T1000 (cell line): ENCODE data around the gene CHN2.

ENCODE experiments used
- DNase-seq: peaks from one replicate; lab custom pipeline; 2025; ENCODE audit warnings: mixed read lengths; lab: John Stamatoyannopoulos, UW

CHN2 gene

DNA sequence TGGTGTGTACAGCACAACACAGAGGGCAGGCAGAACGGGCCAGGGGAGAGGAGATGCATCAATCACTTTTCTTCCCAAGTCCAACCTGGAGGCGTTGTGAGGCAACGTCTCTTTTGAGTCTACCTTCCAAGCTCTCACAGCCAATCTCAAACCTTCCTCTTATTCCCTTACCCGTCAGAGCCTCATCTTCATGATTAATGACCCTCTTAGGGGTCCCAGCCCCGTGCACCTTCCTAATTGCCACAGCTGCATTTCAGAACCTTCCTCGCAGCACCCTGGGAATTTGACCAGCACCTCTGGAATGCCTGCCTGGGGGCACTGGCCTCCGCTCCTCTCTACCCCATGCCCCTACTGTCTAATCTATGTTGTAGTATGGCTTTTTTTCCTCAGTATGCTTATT is 199.7 kb downstream of the CHN2 start:
- no peak for DNase-seq

- DNase-seq: no peak
Observed at GRCh38 chr7:29396563-29396962, 202.0 kb downstream of the CHN2 start.

DNA sequence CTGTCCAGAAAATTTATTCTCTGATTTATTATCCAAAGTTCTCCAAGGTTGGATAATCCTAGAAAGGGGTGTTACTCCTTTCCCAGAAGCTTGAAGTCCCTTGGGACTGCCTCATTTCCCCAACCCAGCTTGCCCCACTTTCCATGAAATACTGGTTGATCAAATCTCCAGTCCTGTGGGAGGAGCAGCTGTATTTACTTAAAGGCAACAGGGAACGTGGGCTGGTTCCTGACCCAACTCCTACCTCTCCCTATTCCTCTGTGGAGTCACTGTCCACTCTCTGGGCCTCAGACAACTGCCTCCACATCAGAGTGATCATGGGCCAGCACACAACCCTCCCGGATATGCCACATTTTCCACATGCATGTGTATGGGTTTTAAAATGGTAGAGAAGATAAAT is 202.8 kb downstream of the CHN2 start:
- no peak for DNase-seq

GRCh38 chr7:29398011-29398410 is 203.4 kb downstream of the CHN2 start:
- no peak for DNase-seq

DNA sequence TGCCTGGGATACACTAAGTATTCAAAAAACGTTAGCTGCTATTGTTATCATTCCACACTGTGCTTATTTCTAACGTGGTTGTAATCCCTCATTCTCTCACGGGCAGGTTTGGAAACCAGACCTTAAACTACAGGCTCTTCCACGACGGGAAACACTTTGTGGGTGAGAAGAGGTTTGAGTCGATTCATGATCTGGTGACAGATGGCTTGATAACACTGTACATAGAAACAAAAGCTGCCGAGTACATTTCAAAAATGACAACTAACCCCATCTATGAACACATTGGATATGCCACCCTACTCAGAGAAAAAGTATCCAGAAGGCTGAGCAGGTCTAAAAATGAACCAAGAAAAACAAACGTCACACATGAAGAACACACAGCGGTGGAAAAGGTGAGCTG is 205.9 kb downstream of the CHN2 start:
- DNase-seq: no peak

GRCh38 chr7:29401769-29402168 is 207.2 kb downstream of the CHN2 start:
- no peak for DNase-seq

GRCh38 chr7:29405891-29406290 is 211.3 kb downstream of the CHN2 start:
- no peak for DNase-seq

DNA sequence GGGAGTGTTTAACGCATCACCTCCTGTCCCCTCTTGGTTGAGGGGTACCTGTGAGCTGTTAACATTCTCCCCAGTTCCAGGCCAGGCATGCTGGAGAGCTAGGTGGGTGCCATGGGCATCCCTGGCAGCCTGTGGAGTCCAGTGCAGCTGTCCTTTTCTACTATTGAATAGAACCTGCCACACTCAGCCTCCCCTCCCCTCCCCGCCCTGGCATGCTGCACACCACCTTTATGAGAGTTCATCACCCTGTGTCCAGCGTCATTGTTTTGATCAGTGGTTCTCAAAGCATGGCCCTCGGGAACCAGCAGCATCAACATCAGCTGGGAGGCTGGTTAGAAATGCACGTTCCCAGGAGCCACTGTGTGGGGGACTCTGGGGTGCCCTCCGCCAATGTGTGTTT is 211.8 kb downstream of the CHN2 start:
- DNase-seq: no peak

GRCh38 chr7:29408841-29409243 is 214.3 kb downstream of the CHN2 start:
- DNase-seq: peak; percentile 31

- no peak for DNase-seq
Observed at GRCh38 chr7:29410996-29411395, 216.4 kb downstream of the CHN2 start.

DNA sequence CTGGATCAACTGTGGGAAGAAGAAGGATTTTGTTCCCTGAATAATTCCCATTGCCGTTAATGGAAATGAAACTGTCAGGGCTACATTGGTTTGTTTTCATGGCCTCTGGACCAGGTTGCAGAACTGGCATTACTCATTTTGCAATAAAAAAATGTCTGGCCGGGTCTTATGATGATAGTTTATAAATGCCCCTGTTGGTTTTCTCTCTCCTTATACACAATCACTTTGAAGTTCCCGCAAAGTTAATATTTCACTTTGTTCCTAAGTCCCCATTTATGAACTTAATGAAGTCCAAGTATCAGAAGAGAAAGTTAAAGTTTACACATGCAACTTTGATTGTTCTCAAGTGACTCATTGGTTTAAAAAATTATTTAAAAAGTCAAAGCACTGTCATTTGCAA is 218.3 kb downstream of the CHN2 start:
- DNase-seq: no peak

DNA sequence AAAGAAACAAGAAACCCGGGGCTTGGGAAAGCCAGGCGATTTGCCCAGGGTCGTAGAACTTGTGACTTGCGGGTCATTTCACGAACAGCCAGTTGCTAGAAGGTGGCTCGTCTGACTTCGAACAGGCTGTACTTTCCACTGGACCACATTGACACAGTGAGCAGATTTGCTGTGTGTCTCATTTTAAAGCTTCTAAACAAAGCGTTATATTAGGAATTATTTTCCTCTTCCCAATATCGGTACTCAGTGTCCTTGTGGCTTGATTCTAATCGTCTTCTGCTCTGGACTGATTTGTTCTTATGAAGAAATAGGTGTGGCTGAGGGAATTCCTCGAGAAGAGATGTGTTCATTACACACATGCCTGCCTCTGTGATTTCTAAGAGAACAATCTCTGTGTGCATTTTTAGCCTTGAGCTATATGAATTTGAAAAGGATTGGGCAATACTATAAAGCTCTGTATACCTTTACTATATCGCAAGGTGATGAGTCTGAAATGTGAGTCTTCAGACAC is 219.1 kb downstream of the CHN2 start:
- no peak for DNase-seq

GRCh38 chr7:29414216-29414615 is 219.6 kb downstream of the CHN2 start:
- DNase-seq: no peak

- DNase-seq: no peak
Observed at GRCh38 chr7:29415215-29415614, 220.6 kb downstream of the CHN2 start.

- no peak for DNase-seq
Observed at GRCh38 chr7:29416276-29416937, 221.8 kb downstream of the CHN2 start.

DNA sequence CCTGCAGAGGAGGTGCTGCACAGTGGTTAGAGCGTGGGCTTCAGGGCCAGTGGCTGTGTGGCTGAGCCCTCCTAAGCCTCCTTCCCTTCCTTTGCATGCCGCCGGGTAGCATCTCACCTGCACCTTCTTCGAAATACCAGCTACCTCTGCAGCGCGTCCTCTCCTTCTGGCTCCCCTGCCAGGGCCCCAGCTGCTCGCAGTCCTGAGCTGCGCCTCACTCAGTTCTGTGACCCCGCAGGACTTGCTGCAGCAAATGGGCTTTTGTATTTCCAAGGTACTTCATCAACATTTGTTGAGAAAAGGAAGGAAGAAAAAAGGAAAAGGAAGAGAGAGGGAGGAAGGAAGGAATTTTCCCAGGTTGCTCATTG is 222.3 kb downstream of the CHN2 start:
- DNase-seq: no peak

- no peak for DNase-seq
Observed at GRCh38 chr7:29418056-29418455, 223.5 kb downstream of the CHN2 start.

DNA sequence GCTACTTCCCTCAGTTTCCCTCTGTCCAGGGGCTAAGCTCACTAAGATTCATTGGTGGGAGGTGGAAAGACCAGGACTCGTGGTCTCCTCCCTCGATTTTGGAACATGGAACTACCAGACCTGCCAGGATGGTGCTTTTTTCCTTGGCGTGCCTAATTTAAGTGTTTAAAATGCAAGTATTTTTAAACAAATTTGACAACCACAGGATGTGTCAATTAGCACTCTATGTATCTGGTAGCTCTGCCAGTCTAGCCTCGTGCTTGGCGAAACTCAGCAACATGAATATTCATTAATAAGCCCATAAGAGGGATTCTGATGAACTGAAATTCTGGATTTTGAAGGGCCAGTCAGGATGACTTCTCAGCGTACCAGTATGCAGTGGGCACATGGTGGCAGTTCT is 224.1 kb downstream of the CHN2 start:
- no peak for DNase-seq

GRCh38 chr7:29420011-29420410 is 225.4 kb downstream of the CHN2 start:
- no peak for DNase-seq

DNA sequence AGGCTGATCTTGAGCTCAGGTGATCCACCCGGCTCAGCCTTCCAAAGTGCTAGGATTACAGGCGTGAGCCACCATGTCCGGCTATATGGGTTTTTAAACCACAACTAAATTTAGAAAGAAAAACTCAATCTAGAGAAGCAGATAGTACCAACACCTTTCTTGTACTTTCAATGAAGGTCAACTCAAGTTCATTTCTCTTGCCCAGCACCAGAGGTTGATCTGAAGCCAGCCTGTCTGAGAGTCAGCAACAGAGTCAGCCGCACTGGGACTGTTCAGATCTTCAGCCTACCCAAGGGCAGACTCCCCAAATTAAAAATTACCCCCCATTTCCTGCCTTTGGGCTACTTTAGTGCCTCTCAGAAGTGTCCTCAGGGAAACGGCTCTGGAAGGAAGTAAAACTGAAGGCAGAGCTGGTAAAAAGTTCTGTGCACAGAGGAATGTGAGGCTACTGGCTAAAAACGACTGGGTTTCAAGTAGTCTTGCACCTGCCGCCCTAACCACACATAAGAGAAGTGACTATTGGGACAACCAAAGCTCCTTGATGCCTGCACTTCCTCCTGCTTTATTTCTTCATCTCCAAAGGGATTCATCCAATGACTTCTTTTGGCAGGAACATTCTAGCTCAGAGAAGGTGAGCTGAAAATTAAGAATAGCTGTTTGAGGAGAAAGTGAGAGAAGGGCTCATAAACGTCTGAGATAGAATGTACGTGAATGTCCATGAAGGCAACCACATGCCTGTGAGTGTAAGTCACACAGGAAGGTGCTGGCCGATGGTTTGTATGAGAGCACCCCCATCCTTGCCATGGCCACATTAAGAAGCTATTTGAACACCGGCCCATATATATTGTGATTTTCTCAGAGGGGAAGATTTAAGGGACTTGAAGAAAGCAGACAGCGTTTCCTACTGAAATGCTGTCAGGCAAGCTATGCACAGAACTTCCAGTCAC is 226.7 kb downstream of the CHN2 start:
- DNase-seq: no peak

GRCh38 chr7:29422829-29423228 is 228.3 kb downstream of the CHN2 start:
- no peak for DNase-seq

DNA sequence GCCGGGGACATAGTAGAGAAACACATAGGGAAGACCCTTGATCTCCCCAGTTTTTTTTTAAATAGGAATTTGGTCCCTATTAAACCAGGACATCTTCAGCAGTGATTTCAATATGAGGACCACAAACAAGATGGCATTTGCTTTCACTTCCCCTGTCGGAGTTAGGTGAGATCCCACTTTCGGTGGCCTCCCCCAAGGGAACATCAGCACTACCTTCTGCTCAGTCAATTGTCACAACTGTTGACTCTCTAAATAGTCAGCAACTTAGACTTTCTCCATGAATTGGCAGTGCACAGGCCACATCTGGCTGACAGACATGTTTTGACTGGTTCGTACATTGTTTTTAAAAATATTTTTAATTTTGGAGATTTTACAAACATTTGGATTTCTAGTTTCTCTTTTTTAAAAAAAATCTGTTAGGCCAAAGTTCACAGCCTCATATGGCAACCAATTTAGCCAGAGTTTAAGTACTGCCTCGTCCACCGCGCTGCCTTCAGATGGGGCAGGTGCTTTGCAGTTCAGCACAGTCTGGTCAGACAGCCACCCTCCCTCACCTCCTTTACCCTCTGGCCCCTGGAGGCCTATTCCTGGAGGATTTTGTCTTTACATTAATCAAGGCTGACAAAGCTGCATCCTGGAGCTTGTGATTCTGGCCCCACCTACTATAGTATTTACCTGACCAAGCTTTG is 229.9 kb downstream of the CHN2 start:
- no peak for DNase-seq

GRCh38 chr7:29424984-29425309 is 230.4 kb downstream of the CHN2 start:
- no peak for DNase-seq
